A549 (cell line): Measurements from ENCODE around the gene ROBO1.

Experiments used
- BCL3 ChIP-seq: fragments of >200 bp; sonication (Bioruptor Twin); formaldehyde crosslinking; IDR thresholded peaks from 3 replicates; pipeline ENCODE4 v1.6.1; 2016
- ELK1 ChIP-seq: fragments of 150-350 bp; IDR thresholded peaks from 2 replicates; pipeline ENCODE4 v1.6.1; 2014; ENCODE audit warnings: low read depth, mild to moderate bottlenecking, low read length
- MAFK ChIP-seq: fragments of 450-650 bp; IDR thresholded peaks from 2 replicates; pipeline ENCODE4 v1.6.1; 2014; ENCODE audit not compliant: partially characterized antibody
- POLR2A ChIP-seq: IDR thresholded peaks from 2 replicates; pipeline ENCODE4 v1.6.1; 2012; ENCODE audit warnings: mild to moderate bottlenecking, low read length
- POLR2AphosphoS2 ChIP-seq: conservative IDR thresholded peaks from 2 replicates; pipeline ENCODE4 v1.6.1; 2012; ENCODE audit warnings: low read length, improper control_type of control experiment, inconsistent platforms
- USF2 ChIP-seq: fragments of 450-650 bp; IDR thresholded peaks from 2 replicates; pipeline ENCODE4 v1.6.1; 2014; ENCODE audit warnings: antibody characterized with exemption

GRCh38 chr3:78712941-78713340 is 1054.9 kb downstream of the ROBO1 start:
- TF ChIP-seq USF2 = no peak
- no peak for TF ChIP-seq BCL3
- no peak for TF ChIP-seq ELK1
- no peak for TF ChIP-seq MAFK
- no peak for TF ChIP-seq POLR2A
- no peak for TF ChIP-seq POLR2AphosphoS2
